H1 (cell line): Measurements from ENCODE around the gene PIGK. TPM values are rescaled to one million over a fixed set of nuclear protein-coding genes. Genes with fewer than 3 reads are reported as not detected.

Source experiments
- CTCF ChIA-PET: fragments of 300-600 bp; sonication (Branson Sonifier 250); formaldehyde crosslinking; loops from one replicate; lab custom pipeline; 2021; ENCODE audit not compliant: partially characterized antibody; lab: Charles Lee
- POLR2A ChIA-PET: fragments of 300-600 bp; sonication (Branson Sonifier 250); formaldehyde crosslinking; loops from one replicate; lab custom pipeline; 2021; ENCODE audit warnings: inconsistent platforms; ENCODE audit not compliant: partially characterized antibody; lab: Charles Lee
- DNase-seq, 2 experiments: peaks; one replicate each; pipeline versions ENCODE4 v3.0.0 to v3.0.0-alpha.2; 2010 to 2022; ENCODE audit warnings: low spot score in 2 of 2, low read depth in 1 of 2, mixed read lengths in 1 of 2
- FAIRE-seq: peaks from 2 replicates; lab custom pipeline; 2011; peaks lifted over from hg19 to GRCh38; lab: Jason Lieb, UNC
- H2AFZ ChIP-seq: 2 replicates; pipeline ENCODE4 v1.8.1; 2012; ENCODE audit warnings: low read length, inconsistent platforms
- H2AK5ac ChIP-seq: 2 replicates; pipeline ENCODE4 v1.6.1; 2013; ENCODE audit warnings: low read depth, low read length
- H2BK120ac ChIP-seq: replicated peaks from 2 replicates; pipeline ENCODE3; 2013; ENCODE audit warnings: low read depth, low read length, inconsistent platforms
- H2BK12ac ChIP-seq: 2 replicates; pipeline ENCODE4 v1.6.1; 2013; ENCODE audit warnings: low read depth, low read length
- H2BK15ac ChIP-seq: 2 replicates; pipeline ENCODE4 v1.6.1; 2013; ENCODE audit warnings: low read length
- H2BK20ac ChIP-seq: 2 replicates; pipeline ENCODE4 v1.6.1; 2013; ENCODE audit warnings: low read length
- H2BK5ac ChIP-seq: 2 replicates; pipeline ENCODE4 v1.6.1; 2013; ENCODE audit warnings: low read depth, low read length
- H3K14ac ChIP-seq: 2 replicates; pipeline ENCODE4 v1.6.1; 2013; ENCODE audit warnings: inconsistent platforms; ENCODE audit not compliant: insufficient read length
- H3K18ac ChIP-seq: 2 replicates; pipeline ENCODE4 v1.6.1; 2013; ENCODE audit warnings: low read length; ENCODE audit errors: extremely low read depth
- H3K23ac ChIP-seq: 2 replicates; pipeline ENCODE4 v1.6.1; 2013; ENCODE audit warnings: inconsistent platforms; ENCODE audit not compliant: insufficient read length
- H3K23me2 ChIP-seq: 2 replicates; pipeline ENCODE4 v1.6.1; 2013; ENCODE audit warnings: low read depth, low read length
- H3K27ac ChIP-seq: 2 replicates; pipeline ENCODE4 v1.6.1; 2011; ENCODE audit warnings: low read depth, low read length, inconsistent platforms
- H3K27me3 ChIP-seq, 4 experiments: replicated peaks in 1 of 4; 1 replicate in 1 of 4; 2 replicates in 3 of 4; pipeline versions ENCODE4 v1.6.1 to v1.8.1; 2011 to 2013; ENCODE audit warnings: low read length in 3 of 4, mild to moderate bottlenecking in 3 of 4, inconsistent platforms in 2 of 4, mixed read lengths in 2 of 4, moderate library complexity in 1 of 4; ENCODE audit not compliant: control insufficient read depth in 3 of 4, insufficient read depth in 3 of 4; ENCODE audit errors: extremely low read depth in 1 of 4
- H3K36me3 ChIP-seq, 4 experiments: 2 replicates each; pipeline versions ENCODE4 v1.6.1 to v1.8.1; 2011 to 2013; ENCODE audit warnings: mild to moderate bottlenecking in 4 of 4, low read length in 3 of 4, moderate library complexity in 2 of 4, control low read depth in 1 of 4, inconsistent platforms in 1 of 4; ENCODE audit not compliant: insufficient read depth in 4 of 4, control insufficient read depth in 2 of 4
- H3K4ac ChIP-seq: replicated peaks from 2 replicates; pipeline ENCODE3; 2013; ENCODE audit warnings: low read length, low read depth, mixed read lengths, inconsistent platforms; ENCODE audit not compliant: insufficient read length
- H3K4me1 ChIP-seq, 4 experiments: replicated peaks in 1 of 4; 1 replicate in 1 of 4; 2 replicates in 3 of 4; pipeline versions ENCODE4 v1.6.1 to v1.8.1; 2011 to 2013; ENCODE audit warnings: low read length in 3 of 4, inconsistent platforms in 2 of 4, mixed read lengths in 1 of 4; ENCODE audit not compliant: insufficient read depth in 4 of 4, control insufficient read depth in 3 of 4
- H3K4me2 ChIP-seq, 2 experiments: 2 replicates each; pipeline versions ENCODE4 v1.6.1 to v1.8.1; 2011 to 2013; ENCODE audit warnings: low read depth in 2 of 2, low read length in 2 of 2, control low read depth in 1 of 2, inconsistent platforms in 1 of 2, mild to moderate bottlenecking in 1 of 2; ENCODE audit not compliant: insufficient read depth in 1 of 2
- H3K4me3 ChIP-seq, 4 experiments: fragments of 200-600, 300-600 bp in 1 of 4; sonication (generic), shearing (Covaris generic), sonication (Bioruptor Twin) in 1 of 4; 2 replicates each; pipeline versions ENCODE4 v1.5.1 to v1.8.1; 2011 to 2016; ENCODE audit warnings: low read length in 4 of 4, low read depth in 3 of 4, control low read depth in 2 of 4, inconsistent platforms in 2 of 4, mild to moderate bottlenecking in 2 of 4, mixed read lengths in 1 of 4, moderate library complexity in 1 of 4; ENCODE audit not compliant: insufficient read depth in 2 of 4; ENCODE audit errors: extremely low read depth in 1 of 4
- H3K56ac ChIP-seq: replicated peaks from 2 replicates; pipeline ENCODE3; 2013; ENCODE audit warnings: low read depth, mild to moderate bottlenecking, mixed read lengths, low read length, inconsistent platforms; ENCODE audit not compliant: insufficient read length
- H3K79me1 ChIP-seq: 2 replicates; pipeline ENCODE4 v1.6.1; 2013; ENCODE audit warnings: low read depth, low read length, control low read depth
- H3K79me2 ChIP-seq, 2 experiments: 2 replicates each; pipeline versions ENCODE4 v1.6.1 to v1.8.1; 2012 to 2013; ENCODE audit warnings: low read length in 2 of 2, mild to moderate bottlenecking in 2 of 2, inconsistent platforms in 1 of 2; ENCODE audit not compliant: insufficient read depth in 2 of 2, control insufficient read depth in 1 of 2
- H3K9ac ChIP-seq, 4 experiments: replicated peaks in 1 of 4; 1 replicate in 1 of 4; 2 replicates in 3 of 4; pipeline versions ENCODE4 v1.6.1 to v1.8.1; 2011 to 2013; ENCODE audit warnings: low read depth in 3 of 4, low read length in 3 of 4, control low read depth in 2 of 4, mild to moderate bottlenecking in 2 of 4, moderate library complexity in 2 of 4, inconsistent platforms in 1 of 4; ENCODE audit errors: extremely low read depth in 1 of 4
- H3K9me3 ChIP-seq, 2 experiments: 2 replicates each; pipeline versions ENCODE4 v1.6.1 to v1.8.1; 2012 to 2013; ENCODE audit warnings: mild to moderate bottlenecking in 2 of 2, moderate library complexity in 2 of 2, control low read depth in 1 of 2, inconsistent platforms in 1 of 2, low read depth in 1 of 2, low read length in 1 of 2, mixed read lengths in 1 of 2; ENCODE audit not compliant: insufficient read depth in 2 of 2
- H4K20me1 ChIP-seq, 2 experiments: replicated peaks in 1 of 2; 2 replicates each; pipeline versions ENCODE3 to v1.8.1; 2011 to 2013; ENCODE audit warnings: inconsistent platforms in 2 of 2, low read length in 2 of 2, mild to moderate bottlenecking in 1 of 2; ENCODE audit not compliant: insufficient read depth in 2 of 2, control insufficient read depth in 1 of 2
- H4K5ac ChIP-seq: 2 replicates; pipeline ENCODE4 v1.6.1; 2013; ENCODE audit warnings: low read length, low read depth, mixed read lengths, inconsistent platforms; ENCODE audit not compliant: insufficient read length
- H4K8ac ChIP-seq: 2 replicates; pipeline ENCODE4 v1.8.0; 2013; ENCODE audit warnings: mild to moderate bottlenecking, moderate library complexity, low read length, inconsistent platforms; ENCODE audit not compliant: insufficient read depth; ENCODE audit errors: extremely low read depth
- H4K91ac ChIP-seq: replicated peaks from 2 replicates; pipeline ENCODE3; 2013; ENCODE audit warnings: low read length, mixed read lengths, inconsistent platforms; ENCODE audit not compliant: insufficient read length
- CTCF ChIP-seq, 3 experiments: IDR thresholded peaks; 1 replicate in 2 of 3; 2 replicates in 1 of 3; pipeline versions ENCODE4 v1.5.1 to v1.6.1; 2011; ENCODE audit warnings: low read length in 3 of 3, mild to moderate bottlenecking in 3 of 3, inconsistent platforms in 2 of 3, low read depth in 1 of 3, moderate library complexity in 1 of 3; ENCODE audit not compliant: insufficient read depth in 1 of 3; ENCODE audit errors: control extremely low read depth in 1 of 3
- POLR2AphosphoS5 ChIP-seq: IDR thresholded peaks from 2 replicates; pipeline ENCODE4 v1.6.1; 2011; ENCODE audit warnings: low read depth, low read length
- RAD21 ChIP-seq, 2 experiments: IDR thresholded peaks in 1 of 2; conservative IDR thresholded peaks in 1 of 2; 2 replicates each; pipeline ENCODE4 v1.6.1; 2011; ENCODE audit warnings: low read depth in 2 of 2, low read length in 2 of 2, improper control_type of control experiment in 1 of 2, inconsistent platforms in 1 of 2, mild to moderate bottlenecking in 1 of 2, moderate library complexity in 1 of 2
- WGBS, 2 experiments: shearing (Covaris generic) in 1 of 2; methylation state at CpG; one replicate each; pipeline versions ENCODE4 v1.1.6 to v1.1.7; 2013 to 2015; ENCODE audit warnings: low lambda C conversion rate in 2 of 2, mixed read lengths in 2 of 2, inconsistent platforms in 1 of 2, low coverage in 1 of 2, missing lambda C conversion rate in 1 of 2; ENCODE audit not compliant: insufficient replicate concordance in 2 of 2, insufficient coverage in 1 of 2, insufficient read length in 1 of 2; ENCODE audit errors: extremely low coverage in 1 of 2, missing lambda C conversion rate in 1 of 2; 5-methylcytosine and 5-hydroxymethylcytosine counted together
- polyA plus RNA-seq, 7 experiments: library from polyadenylated mRNA; depleted of rRNA in 3 of 7; stranded (reverse) in 5 of 7; unstranded in 2 of 7; fragments of >200 nt in 5 of 7; fragments of 200-250 nt in 2 of 7; gene quantifications; 1 replicate in 5 of 7; 2 replicates in 1 of 7; 4 replicates in 1 of 7; pipeline versions ENCODE4 v1.2.1 to v1.2.3, GENCODE V29; 2011 to 2013; ENCODE audit warnings: missing spikeins in 2 of 7, mixed read lengths in 2 of 7
- total RNA-seq: library from RNA; stranded (reverse); fragmentation: NEBNext Ultra II Directional; extraction: Animal tissue kit (Norgen Biotek cat#: 25700); gene quantifications from 2 replicates; pipeline ENCODE4 v1.2.1, GENCODE V29; 2021

The PIGK gene
- total and polyA plus RNA-seq, 2 of the 8 experiments (the other 6 are each of a cell fraction or from before 2014, with no cell fraction given): 5.6 to 23.2 TPM

GRCh38 chr1:77084457-77084856 is 134.8 kb downstream of the PIGK start:
- Histone ChIP-seq H3K4me3 (no peak overlapping the region), H3K56ac (no peak overlapping the region), H2BK20ac (no peak overlapping the region), H3K27ac (no peak overlapping the region), H3K14ac (no peak overlapping the region), H2AFZ (no peak overlapping the region), H3K79me2 (no peaks in the 10 kb centered on the region), H4K8ac (no peak overlapping the region), H3K4me1 (peaks cover 2 to 5% (median 4%) of the 10 kb centered on the region in 4 experiments; a peak in 6 of 7 replicates), H2BK12ac (peak overlapping the region; percentile 6; the same call in 1 of the 2 replicates), H3K4ac (no peak overlapping the region), H3K23me2 (no peaks in the 10 kb centered on the region), H4K91ac (no peak overlapping the region), H3K36me3 (no peaks in the 10 kb centered on the region), H3K27me3 (no peaks in the 10 kb centered on the region), H2BK120ac (no peak overlapping the region), H3K9me3 (no peaks in the 10 kb centered on the region), H3K79me1 (no peaks in the 10 kb centered on the region), H2AK5ac (no peak overlapping the region), H2BK15ac (no peak overlapping the region), H3K9ac (no peak overlapping the region), H2BK5ac (no peak overlapping the region), H3K23ac (no peak overlapping the region), H4K20me1 (no peaks in the 10 kb centered on the region), H4K5ac (no peak overlapping the region), H3K4me2 (no peak overlapping the region), H3K18ac (no peak overlapping the region; the same call in 1 of the 2 replicates)
- DNase-seq (no peak), FAIRE-seq (no peak)
- TF ChIP-seq POLR2AphosphoS5: no peak
- peak in 1 of 3 experiments; percentile 3; a peak in 2 of 4 replicates for TF ChIP-seq CTCF (IDR thresholded peaks at IDR 0.05; ENCODE audit: control extremely low read depth in 1 of 3, insufficient read depth in 1 of 3, low read depth in 1 of 3, low read length in 3 of 3)
- peak in 1 of 2 experiments; percentile 16; a peak in 1 of 4 replicates for TF ChIP-seq RAD21 (IDR thresholded peaks at IDR 0.05 in 1 of 2, conservative IDR thresholded peaks at IDR 0.05 in 1 of 2; ENCODE audit: low read depth in 2 of 2, low read length in 2 of 2)
- WGBS, 2 experiments: 80% methylated on average over 2 of the region's 2 CpGs; no CpG with 5 or more reads in 1 of the 2 experiments
- CTCF ChIA-PET: interaction anchor here (0.5 to 2.9 kb wide), 8 partner anchors 9 to 724 kb away, joined by 3 to 7 read pairs (median 3); no protein-coding TSS in a partner anchor
- POLR2A ChIA-PET: no interaction called here
